Keratinocyte (primary cell): ENCODE results near the gene RGS6.

Experiments used
- EZH2 ChIP-seq: IDR thresholded peaks from one replicate; pipeline ENCODE4 v1.6.1; 2012; ENCODE audit warnings: inconsistent platforms, mild to moderate bottlenecking, low read length, moderate library complexity
- TF ChIP-seq, protein P1 (sequence below), 3 experiments: IDR thresholded peaks in 1 of 3; conservative IDR thresholded peaks in 1 of 3; optimal IDR thresholded peaks in 1 of 3; 2 replicates in 2 of 3; 3 replicates in 1 of 3; pipeline versions ENCODE3 to v1.5.1; 2011; ENCODE audit warnings: low read length in 3 of 3, mild to moderate bottlenecking in 3 of 3, moderate library complexity in 2 of 3, control low read depth in 1 of 3, inconsistent platforms in 1 of 3; ENCODE audit not compliant: insufficient read depth in 2 of 3; ENCODE audit errors: extremely low read depth in 1 of 3

DNA sequence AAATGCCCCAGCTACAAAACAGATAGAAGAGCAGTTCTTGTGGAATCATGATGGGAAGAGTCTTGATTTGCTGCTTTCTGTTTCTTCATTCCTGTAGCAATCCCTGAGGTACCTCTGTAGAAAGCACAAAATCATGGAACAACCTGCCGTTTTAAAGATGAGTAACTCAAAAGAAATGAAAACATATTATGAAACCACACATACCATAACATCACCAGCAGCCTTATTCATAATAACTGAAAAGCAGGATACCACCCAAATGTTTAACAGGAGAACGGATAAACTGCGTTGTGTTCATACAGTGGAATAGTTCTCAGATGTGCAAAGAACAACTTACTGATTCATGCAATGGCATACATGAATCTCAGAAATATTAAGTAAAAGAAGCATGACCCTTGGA, 188.1 kb downstream of the RGS6 start:
- TF ChIP-seq, protein P1, sequence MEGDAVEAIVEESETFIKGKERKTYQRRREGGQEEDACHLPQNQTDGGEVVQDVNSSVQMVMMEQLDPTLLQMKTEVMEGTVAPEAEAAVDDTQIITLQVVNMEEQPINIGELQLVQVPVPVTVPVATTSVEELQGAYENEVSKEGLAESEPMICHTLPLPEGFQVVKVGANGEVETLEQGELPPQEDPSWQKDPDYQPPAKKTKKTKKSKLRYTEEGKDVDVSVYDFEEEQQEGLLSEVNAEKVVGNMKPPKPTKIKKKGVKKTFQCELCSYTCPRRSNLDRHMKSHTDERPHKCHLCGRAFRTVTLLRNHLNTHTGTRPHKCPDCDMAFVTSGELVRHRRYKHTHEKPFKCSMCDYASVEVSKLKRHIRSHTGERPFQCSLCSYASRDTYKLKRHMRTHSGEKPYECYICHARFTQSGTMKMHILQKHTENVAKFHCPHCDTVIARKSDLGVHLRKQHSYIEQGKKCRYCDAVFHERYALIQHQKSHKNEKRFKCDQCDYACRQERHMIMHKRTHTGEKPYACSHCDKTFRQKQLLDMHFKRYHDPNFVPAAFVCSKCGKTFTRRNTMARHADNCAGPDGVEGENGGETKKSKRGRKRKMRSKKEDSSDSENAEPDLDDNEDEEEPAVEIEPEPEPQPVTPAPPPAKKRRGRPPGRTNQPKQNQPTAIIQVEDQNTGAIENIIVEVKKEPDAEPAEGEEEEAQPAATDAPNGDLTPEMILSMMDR (optimal IDR thresholded peaks at IDR 0.05 in 1 of 3, IDR thresholded peaks at IDR 0.05 in 1 of 3, conservative IDR thresholded peaks at IDR 0.05 in 1 of 3; ENCODE audit: extremely low read depth in 1 of 3, insufficient read depth in 2 of 3, low read length in 3 of 3) = no peak
- no peak for TF ChIP-seq EZH2
